Skin epidermis (tissue), 12 donors: Measurements from ENCODE around the gene CAT.

Experiments used
- H3K27ac ChIP-seq, 21 experiments: fragments of 200-600 bp; sonication (generic) in 11 of 21; one replicate each; pipeline ENCODE4 v1.5.0; 2020; ENCODE audit warnings: mild to moderate bottlenecking in 3 of 21, inconsistent platforms in 2 of 21, moderate library complexity in 2 of 21
- H3K4me3 ChIP-seq, 7 experiments: fragments of 200-600 bp; sonication (generic) in 2 of 7; one replicate each; pipeline ENCODE4 v1.5.0; 2020; ENCODE audit warnings: inconsistent platforms in 2 of 7, mild to moderate bottlenecking in 2 of 7, moderate library complexity in 1 of 7

The CAT gene

GRCh38 chr11:34490304-34490703, 51.6 kb downstream of the CAT start:
- H3K27ac ChIP-seq, result no peak overlapping the region
- no peak overlapping the region for H3K4me3 ChIP-seq

- Histone ChIP-seq H3K4me3 (no peak overlapping the region), H3K27ac (no peak overlapping the region)
Measured at GRCh38 chr11:34492806-34493414, 54.2 kb downstream of the CAT start.

DNA sequence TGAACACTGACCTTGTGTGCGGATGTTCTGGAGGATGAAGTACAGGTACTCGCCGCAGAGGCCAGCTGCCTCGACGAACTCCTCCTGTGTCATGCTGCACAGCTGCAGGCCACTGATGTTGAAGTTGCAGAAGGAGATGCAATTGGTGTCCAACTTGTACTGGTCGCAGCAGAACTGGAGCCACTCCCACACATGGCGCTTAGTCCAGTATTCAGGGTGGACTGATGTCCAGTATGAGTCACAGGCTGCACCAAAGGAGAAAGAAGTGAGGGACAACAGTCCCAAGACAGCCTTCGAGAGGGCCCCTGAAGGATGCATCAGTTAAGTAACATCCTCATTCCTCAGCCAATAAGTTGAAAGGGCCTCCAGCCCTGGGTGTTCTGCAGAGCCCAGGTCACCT, 54.7 kb downstream of the CAT start:
- Histone ChIP-seq H3K27ac (no peak overlapping the region), H3K4me3 (no peak overlapping the region)

DNA sequence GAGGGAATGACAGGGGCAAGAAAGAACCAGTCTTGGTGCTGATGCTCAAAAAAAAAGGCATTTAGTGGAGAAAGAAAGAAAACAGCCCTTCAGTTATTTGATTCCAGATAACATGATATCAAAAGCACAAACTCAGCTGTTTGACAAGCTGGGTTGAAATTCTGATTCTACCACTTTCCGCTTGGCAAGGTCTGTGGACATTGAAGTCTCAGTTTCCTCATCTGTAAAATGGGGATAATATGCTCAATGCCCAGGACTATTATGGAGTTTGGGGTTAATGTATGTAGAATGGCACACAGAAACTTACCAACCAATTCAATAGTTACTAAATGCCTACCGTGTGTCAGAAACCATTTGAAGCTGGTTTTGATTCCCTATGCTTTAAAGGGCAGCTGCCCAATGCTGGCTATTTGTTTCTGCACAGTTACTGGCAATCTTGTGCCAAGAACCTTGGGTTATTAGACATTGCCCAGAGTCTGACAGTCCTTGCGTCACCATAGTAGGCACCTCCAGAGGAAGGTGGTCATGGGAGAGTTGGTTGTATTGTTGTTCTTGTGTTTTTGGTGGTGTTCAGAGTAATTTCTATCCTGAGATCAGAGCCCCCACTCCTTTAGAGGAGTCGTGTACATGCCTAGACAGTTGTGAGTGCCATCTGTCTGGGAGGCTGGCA, 55.3 kb downstream of the CAT start:
- no peak overlapping the region for H3K27ac ChIP-seq
- no peak overlapping the region for H3K4me3 ChIP-seq

GRCh38 chr11:34495239-34495723, 56.5 kb downstream of the CAT start:
- Histone ChIP-seq H3K4me3 (no peak overlapping the region), H3K27ac (peak overlapping the region in 1 of 21 experiments; percentile 62)

DNA sequence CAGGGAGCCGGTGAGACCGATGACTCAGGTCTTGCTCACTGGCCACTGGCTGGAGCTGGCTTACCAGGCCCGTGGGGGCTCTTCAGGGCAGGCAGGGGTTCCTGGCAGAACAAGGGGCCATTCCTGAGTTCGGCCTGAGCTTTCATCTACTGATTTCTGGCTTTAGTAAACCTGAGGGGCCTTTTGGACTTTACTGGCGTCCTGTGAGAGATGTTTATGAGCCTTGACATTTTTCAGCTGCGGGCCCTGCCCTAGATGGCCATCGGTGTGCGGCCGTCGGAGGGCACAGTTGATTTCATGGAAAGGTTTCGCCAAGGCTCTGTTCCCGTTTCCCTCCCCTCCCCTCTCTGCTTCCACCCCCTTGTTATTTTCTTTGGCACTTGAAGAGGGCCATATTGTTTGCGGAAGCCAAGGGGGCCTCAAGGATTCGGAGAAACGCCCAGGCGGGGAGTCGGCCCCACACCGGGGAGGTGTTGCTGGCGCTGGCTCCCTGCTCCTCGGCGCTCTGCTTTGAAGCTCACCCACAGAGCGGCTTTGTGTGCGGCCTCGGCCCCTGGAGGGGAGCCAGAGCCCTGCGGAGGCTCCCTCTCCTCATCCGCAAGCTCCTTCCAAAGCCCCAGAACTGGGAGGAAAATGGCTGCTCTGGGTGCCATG, 57.1 kb downstream of the CAT start:
- Histone ChIP-seq H3K27ac (peak overlapping the region in 1 of 21 experiments; percentile 62), H3K4me3 (no peak overlapping the region)

DNA sequence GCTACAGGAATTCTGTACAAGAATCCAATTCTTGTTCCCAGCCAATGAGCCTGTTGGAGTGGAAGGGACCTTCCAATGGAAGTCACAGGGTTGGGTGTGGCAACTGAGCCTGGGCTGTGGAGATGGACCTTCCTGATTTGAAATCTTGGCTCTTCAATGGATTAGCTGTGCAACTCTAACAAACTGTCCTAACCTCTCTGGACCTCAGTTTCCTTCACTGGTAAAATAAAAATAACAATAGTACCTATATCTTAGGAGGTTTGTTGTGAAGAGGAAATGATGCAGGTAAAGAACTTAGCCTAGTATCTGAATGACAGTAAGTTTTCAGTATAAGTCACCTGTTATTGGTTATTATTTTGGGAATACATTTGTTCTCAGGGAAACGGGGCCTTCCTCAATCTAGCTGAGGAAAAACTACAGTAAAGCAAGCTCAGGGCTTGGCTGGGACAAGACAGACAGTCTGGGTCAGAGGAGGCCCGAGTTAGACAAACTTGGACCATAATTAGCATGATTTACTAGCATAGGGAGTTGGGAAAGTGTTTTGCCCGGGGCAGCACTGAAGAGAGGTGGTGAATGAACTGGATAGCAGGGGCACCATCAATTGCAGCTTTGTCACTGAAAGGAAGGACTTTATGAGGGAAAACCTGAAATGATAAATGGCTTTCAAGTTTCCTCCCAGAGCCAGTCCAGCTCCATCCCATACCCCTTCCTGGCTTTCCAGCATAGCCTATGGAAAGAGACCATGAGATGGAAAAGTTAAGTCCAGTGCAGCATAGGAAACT, 61.2 kb downstream of the CAT start:
- Histone ChIP-seq H3K27ac (no peak overlapping the region), H3K4me3 (no peak overlapping the region)

GRCh38 chr11:34501500-34501899, 62.8 kb downstream of the CAT start:
- H3K4me3 ChIP-seq, result no peak overlapping the region
- peak overlapping the region in 4 of 21 experiments; percentile 51 to 72 (median 60) for H3K27ac ChIP-seq

GRCh38 chr11:34501949-34502348, 63.2 kb downstream of the CAT start:
- no peak overlapping the region for H3K4me3 ChIP-seq

GRCh38 chr11:34502949-34503348, 64.2 kb downstream of the CAT start:
- Histone ChIP-seq H3K27ac (peak overlapping the region in 1 of 21 experiments; percentile 51), H3K4me3 (no peak overlapping the region)

More at GRCh38 chr11:34501949-34502348, 63.2 kb downstream of the CAT start:
- H3K27ac ChIP-seq, result peak overlapping the region in 7 of 21 experiments; percentile 4 to 72 (median 51)

DNA sequence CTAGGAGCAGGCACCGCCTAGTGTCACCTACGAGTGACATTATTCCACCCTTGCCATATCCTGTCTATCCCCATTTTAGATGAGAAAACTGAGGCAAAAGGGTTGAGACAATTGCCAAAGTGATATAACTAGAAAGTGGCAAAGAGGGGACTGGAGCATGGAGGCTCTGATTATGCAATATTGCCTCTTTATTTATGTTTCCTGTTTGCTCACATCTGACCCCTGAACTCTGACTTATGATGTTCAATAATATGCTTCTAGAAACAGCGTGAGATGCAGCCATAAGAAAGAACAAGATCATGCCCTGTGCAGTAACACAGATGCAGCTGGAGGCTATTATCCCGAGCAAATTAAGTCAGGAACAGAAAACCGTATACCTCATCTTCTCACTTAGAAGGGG, 67.1 kb downstream of the CAT start:
- H3K4me3 ChIP-seq, result no peak overlapping the region
- H3K27ac ChIP-seq, result no peak overlapping the region

DNA sequence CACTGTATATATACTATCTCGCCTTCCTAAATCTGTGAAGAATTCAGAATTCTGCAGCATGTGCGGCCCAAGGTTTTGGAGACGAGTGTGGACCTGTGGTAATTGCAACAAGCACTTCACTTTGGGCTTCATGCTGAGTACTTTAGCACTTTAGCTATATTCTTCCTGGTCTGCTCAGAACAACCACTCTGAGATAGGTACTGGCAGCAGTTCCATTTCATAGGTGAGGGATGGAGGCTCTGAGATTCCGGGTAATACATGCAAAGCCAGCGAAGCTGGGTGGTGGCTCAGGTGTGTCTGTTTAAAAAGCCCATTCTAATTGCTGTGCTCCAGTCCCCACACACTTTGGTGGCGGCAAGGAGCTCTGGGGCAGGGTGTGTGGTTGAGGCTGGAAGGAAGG, 68.4 kb downstream of the CAT start:
- H3K27ac ChIP-seq, result no peak overlapping the region
- no peak overlapping the region for H3K4me3 ChIP-seq

DNA sequence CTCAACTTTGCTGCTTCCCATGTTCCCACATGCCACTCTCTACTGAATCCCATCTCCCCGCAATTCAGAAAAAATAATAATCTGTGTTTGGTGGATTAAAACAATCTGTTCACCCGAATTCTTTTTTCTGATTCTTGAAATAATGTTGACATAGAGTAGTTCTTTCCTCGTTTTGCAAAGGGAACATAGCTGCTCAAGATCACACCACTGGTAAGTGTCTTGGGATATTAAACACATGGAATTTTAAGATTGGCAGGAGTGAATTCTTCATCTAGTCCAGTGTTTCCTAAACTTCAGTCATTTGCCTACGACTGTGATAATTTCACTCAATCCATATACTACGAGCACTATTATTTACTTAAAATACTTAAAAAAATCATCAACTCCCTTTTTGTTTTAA, 68.9 kb downstream of the CAT start:
- Histone ChIP-seq H3K27ac (no peak overlapping the region), H3K4me3 (no peak overlapping the region)

GRCh38 chr11:34508524-34508923, 69.8 kb downstream of the CAT start:
- no peak overlapping the region for H3K27ac ChIP-seq
- no peak overlapping the region for H3K4me3 ChIP-seq

DNA sequence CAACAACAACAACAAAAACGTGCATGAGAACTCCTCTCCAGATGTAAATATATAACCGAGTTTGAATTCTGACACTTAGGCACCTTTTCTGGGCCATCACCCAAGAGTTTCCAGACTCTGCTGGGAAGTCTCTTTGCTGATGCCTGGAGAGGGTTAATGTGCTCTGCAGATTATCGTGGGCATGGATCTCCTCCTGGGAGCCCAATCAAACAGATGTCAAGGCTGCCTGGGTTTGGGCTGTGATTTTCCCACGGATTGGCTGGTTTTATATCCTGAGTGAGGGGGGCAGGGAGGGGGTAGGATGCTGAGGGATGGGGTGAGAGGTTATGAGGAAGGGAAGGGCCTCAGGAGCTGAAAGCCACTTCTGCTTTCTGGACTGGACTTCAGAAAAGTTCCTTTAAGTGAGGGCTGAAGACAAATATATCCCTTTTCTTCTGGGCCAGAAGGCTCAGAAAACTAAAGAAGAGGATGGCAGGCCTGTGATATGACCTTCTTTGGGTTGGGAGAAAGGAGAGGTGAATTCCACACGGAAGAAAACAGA, 70.7 kb downstream of the CAT start:
- no peak overlapping the region for H3K27ac ChIP-seq

DNA sequence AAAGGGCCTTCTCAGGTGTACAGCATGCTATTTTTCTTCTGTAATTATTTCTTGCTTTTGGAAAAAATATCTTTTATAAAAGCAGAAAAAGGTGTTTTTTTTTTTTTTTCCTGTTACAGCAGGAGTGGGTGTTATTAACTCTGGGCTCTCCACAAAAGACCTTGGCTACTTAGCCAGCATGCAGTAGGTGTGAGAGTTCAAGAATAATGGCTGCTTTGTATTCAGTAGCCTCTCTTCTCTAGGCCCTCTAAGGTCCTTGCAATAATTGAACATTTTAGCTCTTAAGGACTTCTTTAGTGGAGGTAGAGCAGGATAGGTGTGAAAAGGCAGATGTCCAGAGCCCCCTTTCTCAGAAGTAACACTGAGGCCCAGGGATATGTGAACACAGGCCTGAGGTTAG, 71.5 kb downstream of the CAT start:
- H3K27ac ChIP-seq, result no peak overlapping the region
- H3K4me3 ChIP-seq, result no peak overlapping the region

More for the DNA sequence above, 70.7 kb downstream of the CAT start:
- no peak overlapping the region for H3K4me3 ChIP-seq

DNA sequence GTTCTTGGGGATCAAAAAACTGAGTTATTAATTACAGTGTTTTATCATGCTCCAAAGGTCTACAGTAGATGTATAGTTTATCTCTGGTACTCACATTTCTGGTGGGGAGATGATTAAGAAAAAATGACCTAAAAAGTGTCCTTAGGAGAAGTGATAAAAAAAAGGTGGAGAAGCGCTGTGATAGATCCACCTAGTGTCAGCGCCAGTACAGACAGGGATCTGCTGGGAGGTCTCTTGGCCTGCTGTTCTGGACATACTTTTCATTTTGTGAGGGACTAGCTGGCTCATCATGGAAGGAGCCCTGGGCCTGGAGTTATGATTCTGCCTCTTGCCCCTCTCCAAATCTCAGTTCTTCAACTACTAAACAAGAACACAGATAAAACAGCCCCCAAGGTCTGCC, 71.9 kb downstream of the CAT start:
- Histone ChIP-seq H3K4me3 (no peak overlapping the region), H3K27ac (no peak overlapping the region)

GRCh38 chr11:34512840-34513681, 74.3 kb downstream of the CAT start:
- Histone ChIP-seq H3K4me3 (no peak overlapping the region), H3K27ac (no peak overlapping the region)
